Fibroblast of mammary gland (primary cell): Measurements from ENCODE around the gene MBD6.
A peak's percentile ranks its signal among the peaks of the same experiment; 100 is the strongest.

ENCODE experiments used
- DNase-seq: peaks from one replicate; pipeline ENCODE4 v3.0.0-alpha.2; 2010; ENCODE audit warnings: low read depth
- H3K4me3 ChIP-seq: 2 replicates; pipeline ENCODE4 v1.5.1; 2011; ENCODE audit warnings: low read depth, mild to moderate bottlenecking, low read length, moderate library complexity; ENCODE audit not compliant: control insufficient read depth
- CTCF ChIP-seq: conservative IDR thresholded peaks from 2 replicates; pipeline ENCODE4 v1.5.1; 2011; ENCODE audit warnings: low read depth, low read length, inconsistent platforms; ENCODE audit not compliant: control insufficient read depth, insufficient read depth

Gene MBD6

GRCh38 chr12:57543581-57543980, 21.0 kb downstream of the MBD6 start:
- no peak for DNase-seq
- no peak overlapping the region for H3K4me3 ChIP-seq
- TF ChIP-seq CTCF: no peak

- DNase-seq: no peak
- peak overlapping the region; percentile 73 for H3K4me3 ChIP-seq
Observed at GRCh38 chr12:57545809-57546437, 23.3 kb downstream of the MBD6 start.

GRCh38 chr12:57546438-57547287, 24.0 kb downstream of the MBD6 start, which contains the start of gene DCTN2:
Gene DCTN2, minus strand, starts transcription at chr12:57547192. Its CDS starts 129 bp downstream, at chr12:57547063.
- no peak for TF ChIP-seq CTCF
- peak within 1 kb of the TSS; percentile 73 for H3K4me3 ChIP-seq
- DNase-seq: peak; percentile 96

More at GRCh38 chr12:57545809-57546437, 23.3 kb downstream of the MBD6 start:
- no peak for TF ChIP-seq CTCF

GRCh38 chr12:57547288-57548012, 24.8 kb downstream of the MBD6 start:
- DNase-seq: no peak

GRCh38 chr12:57548013-57548315, 25.3 kb downstream of the MBD6 start:
- DNase-seq: no peak
- no peak overlapping the region for H3K4me3 ChIP-seq
- no peak for TF ChIP-seq CTCF

More at GRCh38 chr12:57547288-57548012, 24.8 kb downstream of the MBD6 start:
- TF ChIP-seq CTCF: no peak
- H3K4me3 ChIP-seq: peak overlapping the region; percentile 73

GRCh38 chr12:57548488-57548887, 25.9 kb downstream of the MBD6 start:
- TF ChIP-seq CTCF: no peak
- no peak for DNase-seq
- no peak overlapping the region for H3K4me3 ChIP-seq
